ENCODE data around the gene GLUL. TPM values are rescaled to one million over a fixed set of nuclear protein-coding genes. Genes with fewer than 3 reads are reported as not detected.
"Not testable (repeated sequence)": the region's sequence is repeated elsewhere in the genome, so short reads cannot be mapped to it uniquely, and the experiment has no call there.

The GLUL gene
- total and polyA plus RNA-seq, 12 donors, result 153 to 1,048 (median 377) TPM

DNA sequence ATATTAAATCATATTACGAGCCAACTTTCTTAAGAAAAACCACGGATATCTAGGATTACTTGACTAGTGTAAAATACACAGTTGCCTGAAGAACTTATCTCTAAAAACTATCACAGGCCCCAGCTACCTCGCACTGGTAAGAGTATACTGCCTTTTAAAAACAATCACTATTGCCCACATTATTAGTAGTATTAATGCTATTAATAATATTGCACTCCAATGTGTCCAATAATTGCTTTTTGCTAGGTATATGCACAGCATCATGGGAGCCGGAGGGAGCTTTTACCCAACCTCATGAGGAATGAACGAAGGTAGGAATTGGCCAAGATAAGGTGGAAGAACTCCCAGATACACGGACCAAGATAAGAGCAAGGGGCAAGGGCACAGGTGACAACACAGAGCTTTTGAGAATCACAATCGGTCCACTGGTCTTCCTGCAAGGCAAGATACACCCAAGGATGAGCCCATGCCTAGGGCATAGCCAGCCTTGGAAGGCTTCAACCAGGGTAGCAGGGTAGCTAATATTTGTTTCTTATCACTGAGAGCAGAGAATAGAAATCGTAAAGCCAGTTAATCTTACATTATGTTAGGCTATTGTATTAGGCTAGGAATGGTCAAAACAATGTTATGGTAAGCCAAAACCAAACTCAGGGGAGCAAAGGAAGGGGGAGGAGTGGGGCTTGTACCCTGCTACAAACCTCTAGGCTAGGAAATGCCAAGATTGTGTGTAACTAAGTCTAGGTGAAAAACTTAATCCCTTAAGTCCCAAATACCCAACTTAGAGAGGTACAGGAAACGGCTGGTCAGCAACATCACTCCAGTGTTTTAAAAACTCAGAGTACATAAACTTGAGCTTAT lies 9.4 kb downstream of the GLUL start:
- Histone ChIP-seq H3K27me3 (no peaks in the 10 kb centered on the region), H3K4me3 (no peak overlapping the region), H3K36me3 (replicated peaks in 1 of 2) (peaks cover 0 to 56% of the 10 kb centered on the region in 2 donors), H3K27ac (peak overlapping the region in 1 of 5 donors; percentile 35), H3K4me1 (replicated peaks in 1 of 2) (no peaks in the 10 kb centered on the region), H3K9me3 (replicated peaks in 1 of 3) (no peaks in the 10 kb centered on the region)
- DNase-seq, result no peak
- intact Hi-C loops (cut with DNase I), result no loop called here
- 83 to 91% (median 90%) methylated on average over 9 of the region's 9 CpGs for WGBS, 4 donors
- no peak for TF ChIP-seq POLR2A (IDR thresholded peaks at IDR 0.05)
- TF ChIP-seq, protein P1, sequence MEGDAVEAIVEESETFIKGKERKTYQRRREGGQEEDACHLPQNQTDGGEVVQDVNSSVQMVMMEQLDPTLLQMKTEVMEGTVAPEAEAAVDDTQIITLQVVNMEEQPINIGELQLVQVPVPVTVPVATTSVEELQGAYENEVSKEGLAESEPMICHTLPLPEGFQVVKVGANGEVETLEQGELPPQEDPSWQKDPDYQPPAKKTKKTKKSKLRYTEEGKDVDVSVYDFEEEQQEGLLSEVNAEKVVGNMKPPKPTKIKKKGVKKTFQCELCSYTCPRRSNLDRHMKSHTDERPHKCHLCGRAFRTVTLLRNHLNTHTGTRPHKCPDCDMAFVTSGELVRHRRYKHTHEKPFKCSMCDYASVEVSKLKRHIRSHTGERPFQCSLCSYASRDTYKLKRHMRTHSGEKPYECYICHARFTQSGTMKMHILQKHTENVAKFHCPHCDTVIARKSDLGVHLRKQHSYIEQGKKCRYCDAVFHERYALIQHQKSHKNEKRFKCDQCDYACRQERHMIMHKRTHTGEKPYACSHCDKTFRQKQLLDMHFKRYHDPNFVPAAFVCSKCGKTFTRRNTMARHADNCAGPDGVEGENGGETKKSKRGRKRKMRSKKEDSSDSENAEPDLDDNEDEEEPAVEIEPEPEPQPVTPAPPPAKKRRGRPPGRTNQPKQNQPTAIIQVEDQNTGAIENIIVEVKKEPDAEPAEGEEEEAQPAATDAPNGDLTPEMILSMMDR (IDR thresholded peaks at IDR 0.05), result no peak

DNA sequence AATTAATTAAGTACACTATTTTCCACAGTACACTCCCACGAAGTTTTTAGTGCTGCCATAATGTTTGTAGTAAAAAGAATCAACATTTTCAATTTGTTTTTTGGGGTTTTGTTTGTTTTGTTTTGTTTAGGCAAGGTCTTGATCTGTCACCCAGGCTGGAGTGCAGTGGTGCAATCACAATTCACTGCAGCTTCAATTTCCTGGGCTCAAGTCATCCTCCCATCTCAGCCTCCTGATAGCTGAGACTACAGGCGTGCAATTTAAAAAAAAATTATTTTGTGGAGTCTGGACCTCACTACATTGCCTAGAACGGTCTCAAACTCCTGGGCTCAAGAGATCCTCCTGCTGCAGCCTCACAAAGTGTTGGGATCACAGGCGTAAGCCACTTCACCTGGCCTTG lies 11.4 kb downstream of the GLUL start:
- DNase-seq, result no peak
- TF ChIP-seq, protein P1 (IDR thresholded peaks at IDR 0.05), result no peak
- TF ChIP-seq POLR2A (IDR thresholded peaks at IDR 0.05), result no peak
- Histone ChIP-seq H3K9me3 (replicated peaks in 1 of 3) (no peaks in the 10 kb centered on the region), H3K27me3 (no peaks in the 10 kb centered on the region), H3K27ac (no peak overlapping the region), H3K4me1 (replicated peaks in 1 of 2) (no peaks in the 10 kb centered on the region), H3K4me3 (no peak overlapping the region), H3K36me3 (replicated peaks in 1 of 2) (peaks cover 0 to 36% of the 10 kb centered on the region in 2 donors)
- 84 to 91% (median 90%) methylated on average over 4 of the region's 4 CpGs for WGBS, 4 donors
- intact Hi-C loops (cut with DNase I), result no loop called here

DNA sequence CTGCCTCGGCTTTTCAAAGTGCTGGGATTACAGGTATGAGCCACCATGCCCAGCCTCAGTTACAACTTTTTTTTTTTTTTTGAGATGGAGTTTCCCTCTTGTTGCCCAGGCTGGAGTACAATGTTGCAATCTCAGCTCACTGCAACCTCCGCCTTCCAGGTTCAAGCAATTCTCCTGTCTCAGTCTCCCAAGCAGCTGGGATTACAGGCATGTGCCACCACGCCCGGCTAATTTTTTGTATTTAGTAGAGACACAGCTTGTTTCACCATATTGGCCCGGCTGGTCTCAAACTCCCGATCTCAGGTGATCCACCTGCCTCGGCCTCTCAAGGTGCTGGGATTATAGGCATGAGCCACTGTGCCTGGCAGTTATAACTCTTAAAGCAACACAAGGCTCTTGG lies 11.8 kb downstream of the GLUL start:
- H3K4me1 ChIP-seq (replicated peaks in 1 of 2); H3K9me3 ChIP-seq (replicated peaks in 1 of 3); H3K4me3 ChIP-seq; H3K27me3 ChIP-seq; H3K27ac ChIP-seq; intact Hi-C loops (cut with DNase I); DNase-seq: not testable (repeated sequence)
- 93 to 95% (median 93%) methylated on average over 7 of the region's 7 CpGs for WGBS, 4 donors
- H3K36me3 ChIP-seq (replicated peaks in 1 of 2), result peaks cover 0 to 32% of the 10 kb centered on the region in 2 donors

DNA sequence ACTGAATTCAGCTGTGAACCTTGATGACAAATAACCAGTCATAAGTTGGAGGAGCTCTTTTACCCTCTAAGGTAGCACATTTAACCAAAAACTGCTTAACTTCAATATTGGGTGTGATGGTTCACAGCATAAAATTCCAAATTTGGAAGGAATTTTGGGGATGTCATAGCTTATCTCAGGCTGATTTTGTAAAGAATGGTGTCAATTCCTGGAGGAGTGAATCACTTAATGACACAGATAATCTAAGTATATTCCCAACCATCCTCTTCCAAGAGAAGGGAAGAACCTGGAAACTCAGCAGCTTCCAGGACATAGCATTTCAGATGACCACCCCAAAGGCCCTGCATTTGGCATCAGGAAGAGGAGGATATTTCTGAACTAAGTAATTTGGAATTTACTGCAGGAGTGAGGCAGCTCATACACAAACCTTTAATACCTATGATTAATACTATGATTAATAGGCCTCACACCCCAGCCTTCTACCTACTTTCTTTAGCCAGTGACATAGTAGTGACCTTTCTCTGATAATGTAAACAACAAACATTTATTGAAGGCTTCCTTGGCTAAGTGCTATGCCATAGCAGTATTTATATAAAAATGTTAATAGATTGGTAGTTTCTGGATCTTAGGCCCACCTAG lies 14.5 kb downstream of the GLUL start:
- Histone ChIP-seq H3K27ac (no peak overlapping the region), H3K4me3 (no peak overlapping the region), H3K9me3 (replicated peaks in 1 of 3) (no peaks in the 10 kb centered on the region), H3K27me3 (no peaks in the 10 kb centered on the region), H3K36me3 (replicated peaks in 1 of 2) (peaks cover 0 to 6% of the 10 kb centered on the region in 2 donors), H3K4me1 (replicated peaks in 1 of 2) (no peaks in the 10 kb centered on the region)
- intact Hi-C loops (cut with DNase I), result no loop called here
- no peak for TF ChIP-seq POLR2A (IDR thresholded peaks at IDR 0.05)
- TF ChIP-seq, protein P1 (IDR thresholded peaks at IDR 0.05), result no peak
- no peak for DNase-seq
